HG02938 (cell line): ENCODE measurements around the gene AGGF1.
"Not testable (repeated sequence)": the region's sequence is repeated elsewhere in the genome, so short reads cannot be mapped to it uniquely, and the experiment has no call there.

Experiments used
- ATAC-seq: cut with Tn5 transposase; IDR thresholded peaks from one replicate; pipeline ENCODE4 v1.9.1; 2021; ENCODE audit warnings: mild to moderate bottlenecking, moderate library complexity; ENCODE audit not compliant: unreplicated experiment

The AGGF1 gene

DNA sequence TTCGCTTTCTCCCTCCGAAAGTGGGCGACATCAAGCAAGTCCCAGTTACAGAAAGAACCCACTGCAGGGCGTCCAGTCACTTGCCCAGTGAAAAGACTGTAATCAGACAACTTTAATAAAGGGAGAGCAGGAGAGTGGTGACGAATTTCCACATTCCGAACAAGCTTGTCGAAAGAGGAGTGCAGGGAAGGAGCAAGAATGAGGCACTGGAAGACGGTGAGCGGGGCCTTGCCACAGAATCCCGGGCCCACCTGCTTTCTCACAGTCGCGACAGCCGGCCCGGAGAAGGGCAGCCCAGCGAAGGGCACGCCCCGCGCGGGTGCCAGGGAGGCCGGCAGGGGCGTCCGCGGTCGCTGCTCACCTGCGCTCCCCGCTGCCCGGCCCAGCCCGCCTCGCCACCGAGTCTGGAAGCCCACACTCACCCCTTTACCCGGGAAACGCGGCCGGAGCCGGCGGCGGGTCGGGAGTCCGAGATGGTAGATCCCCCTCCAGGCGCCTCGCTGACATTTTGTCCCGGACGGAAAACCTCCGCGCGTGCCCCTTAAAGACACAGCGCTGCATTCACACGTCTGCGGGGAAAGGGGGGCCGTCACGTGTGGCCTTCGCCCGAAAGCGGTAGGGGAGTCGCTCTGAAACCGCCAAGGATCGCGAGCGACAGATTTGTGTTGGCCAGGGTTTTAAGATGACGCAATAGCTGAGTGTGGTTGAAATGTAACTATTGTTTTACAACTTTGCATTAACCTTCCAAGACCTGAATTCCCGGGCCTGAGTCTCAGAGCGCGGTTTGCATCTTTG is 56.7 kb downstream of the AGGF1 start, which contains the start of gene ZBED3:
Gene ZBED3, minus strand, starts transcription at position 597 of the 795 bp plus-strand sequence. CDS start 9,407 bp downstream, outside the sequence.
- ATAC-seq = peak; percentile 66

DNA sequence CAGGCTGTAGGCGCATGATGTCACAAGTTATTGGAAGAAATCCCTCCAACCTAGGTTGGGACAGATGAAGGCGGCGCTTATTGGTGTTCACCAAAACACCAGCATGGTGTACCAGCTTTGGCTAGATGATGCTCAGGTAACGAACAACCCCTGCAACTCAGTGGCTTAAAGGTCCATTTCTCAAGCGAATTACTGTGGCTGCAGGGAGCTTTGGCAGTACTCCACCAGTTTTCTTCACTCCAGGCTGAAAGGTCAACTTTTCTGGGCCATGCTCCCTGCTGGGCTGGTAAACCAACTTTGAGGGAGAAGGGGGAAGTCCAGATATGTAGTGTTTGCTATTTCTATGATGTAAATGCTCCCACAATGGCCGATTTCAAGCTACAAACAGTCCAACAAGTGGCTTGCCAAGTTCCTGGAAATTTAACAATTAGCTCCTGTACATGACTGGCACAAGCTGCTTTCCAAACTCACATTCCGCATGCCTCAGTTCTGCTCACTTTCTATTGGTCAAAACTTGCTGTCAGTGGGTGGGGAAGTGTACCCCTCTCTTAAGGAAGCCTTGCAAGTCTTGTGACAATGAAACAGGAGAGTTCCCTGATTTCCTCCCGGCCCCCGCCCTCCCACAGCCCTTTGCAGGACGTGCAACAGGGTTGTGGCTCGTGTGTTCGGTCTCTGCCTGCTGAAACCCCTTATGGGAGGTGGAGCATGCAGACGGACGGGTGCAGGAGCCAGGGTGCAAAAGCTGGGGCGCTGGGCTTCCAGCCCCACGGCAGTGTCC is 57.5 kb downstream of the AGGF1 start:
- no peak for ATAC-seq

DNA sequence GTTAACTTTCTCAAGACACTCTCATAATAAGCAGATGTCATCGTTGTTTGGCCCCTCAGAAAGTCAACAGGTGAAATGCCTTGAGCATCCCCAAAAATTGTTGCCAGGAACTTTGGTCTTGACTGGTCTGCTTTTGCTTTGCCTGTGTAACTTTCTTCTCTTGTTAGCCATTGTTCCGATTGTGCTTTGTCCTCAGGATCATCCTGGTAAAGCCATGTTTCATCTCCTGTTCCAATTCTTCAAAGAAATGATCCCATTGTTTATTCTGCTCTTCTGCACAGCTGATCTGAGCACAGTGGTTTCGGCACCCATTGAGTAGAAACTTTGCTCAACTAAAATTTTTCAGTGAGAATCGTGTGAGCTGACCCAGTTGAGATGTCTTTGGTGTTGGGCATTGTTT is 65.0 kb downstream of the AGGF1 start:
- ATAC-seq = no peak

DNA sequence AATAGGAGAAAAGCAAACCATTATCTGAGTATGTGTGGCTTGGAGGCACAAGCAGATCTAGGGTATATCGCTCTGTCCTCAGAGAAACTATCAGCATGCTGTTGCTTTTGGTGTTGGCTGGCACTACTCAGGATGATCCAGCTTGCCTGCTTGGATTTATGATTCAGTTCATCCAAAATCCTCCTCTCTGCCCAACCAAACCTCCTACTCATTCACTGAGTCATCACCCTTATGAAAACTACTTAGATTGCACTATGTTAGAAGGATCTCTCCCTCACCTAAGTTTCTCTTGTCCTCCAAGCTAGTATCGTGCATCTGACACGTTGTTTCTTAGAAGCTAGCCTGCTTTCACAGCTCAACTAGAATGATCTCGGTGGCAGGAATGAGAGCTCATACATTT is 71.1 kb downstream of the AGGF1 start:
- ATAC-seq = no peak

DNA sequence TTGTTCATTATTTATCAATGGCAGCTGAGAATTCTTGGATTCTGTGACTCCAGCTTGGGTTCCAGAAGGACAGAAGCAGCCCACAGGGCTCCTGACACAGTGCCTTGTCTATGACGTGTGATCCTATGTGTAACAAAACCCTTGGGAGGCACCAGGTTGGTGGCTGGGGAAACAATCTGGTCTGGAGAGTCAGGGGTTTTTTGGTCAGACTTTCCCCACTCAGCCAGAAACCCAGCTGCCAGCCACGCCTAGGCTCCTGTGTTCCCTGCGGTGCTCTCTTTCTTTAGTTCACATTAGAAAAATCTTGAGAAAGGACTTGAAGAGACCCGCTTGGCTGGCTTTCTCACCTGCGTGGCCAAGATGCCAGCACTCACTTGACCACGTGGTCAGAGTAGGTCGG is 72.3 kb downstream of the AGGF1 start:
- no peak for ATAC-seq

DNA sequence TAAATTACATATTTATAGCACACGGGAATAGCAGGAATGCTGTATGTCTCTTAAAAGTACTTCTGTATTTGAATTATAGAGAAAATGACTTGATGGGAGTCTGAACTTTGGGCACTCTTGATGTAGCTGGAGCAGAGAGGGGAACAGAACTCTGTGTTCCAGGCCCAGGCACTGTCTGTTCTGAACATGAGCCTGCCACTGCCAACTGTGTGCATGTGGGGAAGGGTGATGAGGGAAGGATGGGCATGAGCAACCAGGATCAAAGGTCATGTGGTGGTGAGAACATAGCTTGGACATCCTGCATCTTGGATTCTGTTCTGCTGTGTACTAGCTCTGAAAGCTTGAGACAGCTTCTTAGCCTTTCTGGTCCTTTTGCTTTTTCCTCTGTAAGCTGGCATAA is 73.3 kb downstream of the AGGF1 start:
- no peak for ATAC-seq

DNA sequence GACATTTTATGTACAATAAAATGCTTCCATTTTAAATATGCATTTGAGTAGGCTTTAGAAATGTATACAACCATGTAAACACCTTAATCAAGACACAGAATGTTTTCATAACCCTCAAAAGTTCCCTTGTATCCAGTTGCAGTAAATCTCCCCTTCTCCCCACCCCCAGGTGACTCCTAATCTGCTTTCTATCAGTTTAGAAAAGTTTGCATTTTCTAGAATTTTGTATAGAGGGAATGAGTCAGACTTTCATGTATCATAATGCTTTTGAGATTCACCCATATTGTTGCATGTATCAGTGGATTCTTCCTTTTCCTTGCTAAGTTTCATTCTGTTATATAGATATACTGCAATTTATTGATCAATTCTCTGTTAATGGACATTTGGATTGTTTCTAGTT is 74.6 kb downstream of the AGGF1 start:
- no peak for ATAC-seq

DNA sequence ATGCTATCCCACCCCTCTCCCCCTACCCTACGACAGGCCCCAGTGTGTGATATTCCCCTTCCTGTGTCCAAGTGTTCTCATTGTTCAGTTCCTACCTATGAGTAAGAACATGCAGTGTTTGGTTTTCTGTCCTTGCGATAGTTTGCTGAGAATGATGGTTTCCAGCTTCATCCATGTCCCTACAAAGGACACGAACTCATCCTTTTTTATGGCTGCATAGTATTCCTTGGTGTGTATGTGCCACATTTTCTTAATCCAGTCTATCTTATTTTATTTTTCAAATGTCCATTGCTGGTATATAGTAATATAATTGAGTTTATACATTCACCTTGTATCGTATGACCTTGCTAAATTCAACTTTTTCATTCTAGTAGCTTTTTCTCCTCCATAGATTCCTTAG is 76.8 kb downstream of the AGGF1 start:
- not testable (repeated sequence) for ATAC-seq
